Psoas muscle (tissue), 8 donors: ENCODE results near the gene KCNK1. TPM values are rescaled to one million over a fixed set of nuclear protein-coding genes. Genes with fewer than 3 reads are reported as not detected.

Source experiments
- ATAC-seq, 4 donors: fragments of 200-7000 bp; cut with Tn5 transposase; one replicate each; pipeline ENCODE4 v1.9.1; 2020; ENCODE audit warnings: moderate library complexity in 3 of 4, mild to moderate bottlenecking in 2 of 4
- DNase-seq, 2 donors: peaks; one replicate each; pipeline ENCODE4 v3.0.0-alpha.2; 2020
- H3K27ac ChIP-seq: fragments of 200-600 bp; one replicate; pipeline ENCODE4 v1.8.0; 2022
- H3K27me3 ChIP-seq, 3 donors: fragments of 200-600 bp in 1 of 3; one replicate each; pipeline versions ENCODE4 v1.6.1 to v1.8.0; 2013 to 2022; ENCODE audit warnings: low read length in 2 of 3, mild to moderate bottlenecking in 2 of 3, moderate library complexity in 1 of 3; ENCODE audit not compliant: insufficient read depth in 3 of 3
- H3K36me3 ChIP-seq, 2 donors: fragments of 200-600 bp in 1 of 2; one replicate each; pipeline versions ENCODE4 v1.6.1 to v1.8.0; 2013 to 2022; ENCODE audit warnings: low read depth in 1 of 2, mild to moderate bottlenecking in 1 of 2, moderate library complexity in 1 of 2; ENCODE audit not compliant: insufficient read depth in 1 of 2
- H3K4me1 ChIP-seq: fragments of 200-600 bp; one replicate; pipeline ENCODE4 v1.8.0; 2022
- H3K4me3 ChIP-seq: fragments of 200-600 bp; one replicate; pipeline ENCODE4 v1.8.0; 2022; ENCODE audit warnings: mild to moderate bottlenecking
- H3K9me3 ChIP-seq: fragments of 200-600 bp; one replicate; pipeline ENCODE4 v1.8.0; 2022
- CTCF ChIP-seq: fragments of 200-600 bp; IDR thresholded peaks from one replicate; pipeline ENCODE4 v1.8.0; 2022; ENCODE audit warnings: antibody characterized with exemption
- WGBS, 3 donors: extraction: QIAGEN DNeasy Blood & Tissue Kit; methylation state at CpG; one replicate each; pipeline versions ENCODE4 v1.1.6 to v1.1.7; 2013; 5-methylcytosine and 5-hydroxymethylcytosine counted together
- intact Hi-C, 2 donors: fragments of 100-400 bp; cut with DNase I; formaldehyde crosslinking; loops; one replicate each; pipeline versions ENCODE4 v1.11.0 to v1.14.2; 2022
- polyA plus RNA-seq, 3 donors: library from polyadenylated mRNA; stranded (reverse); fragments of 200-250 nt; gene quantifications; one replicate each; pipeline ENCODE4 v1.2.3, GENCODE V29; 2013
- total RNA-seq, 4 donors: library from RNA; stranded (reverse); fragmentation: NEBNext Ultra II Directional in 2 of 4; extraction: Animal tissue kit (Norgen Biotek cat#: 25700) in 2 of 4; gene quantifications; one replicate each; pipeline versions ENCODE4 v1.2.1 to v1.2.4, GENCODE V29; 2021 to 2023
- donor health status: healthy with polysubstance abuse.
- donor health status: DM: no; HTN: no; CAD: no; lungs with moderate emphysema.
- donor health status: Bipolar disorder and iron deficiency.
- donor health status: healthy.
- donor health status: DM: yes; HTN: yes; CAD: no.
- donor health status: DM: no; HTN: no; CAD: no.
- donor health status: DM: no; HTN: no; CAD: no.
- donor health status: DM: yes; HTN: yes; CAD: no.

The KCNK1 gene
- total and polyA plus RNA-seq, 7 donors: 0.14 to 0.38 (median 0.19) TPM; not detected in 1

DNA sequence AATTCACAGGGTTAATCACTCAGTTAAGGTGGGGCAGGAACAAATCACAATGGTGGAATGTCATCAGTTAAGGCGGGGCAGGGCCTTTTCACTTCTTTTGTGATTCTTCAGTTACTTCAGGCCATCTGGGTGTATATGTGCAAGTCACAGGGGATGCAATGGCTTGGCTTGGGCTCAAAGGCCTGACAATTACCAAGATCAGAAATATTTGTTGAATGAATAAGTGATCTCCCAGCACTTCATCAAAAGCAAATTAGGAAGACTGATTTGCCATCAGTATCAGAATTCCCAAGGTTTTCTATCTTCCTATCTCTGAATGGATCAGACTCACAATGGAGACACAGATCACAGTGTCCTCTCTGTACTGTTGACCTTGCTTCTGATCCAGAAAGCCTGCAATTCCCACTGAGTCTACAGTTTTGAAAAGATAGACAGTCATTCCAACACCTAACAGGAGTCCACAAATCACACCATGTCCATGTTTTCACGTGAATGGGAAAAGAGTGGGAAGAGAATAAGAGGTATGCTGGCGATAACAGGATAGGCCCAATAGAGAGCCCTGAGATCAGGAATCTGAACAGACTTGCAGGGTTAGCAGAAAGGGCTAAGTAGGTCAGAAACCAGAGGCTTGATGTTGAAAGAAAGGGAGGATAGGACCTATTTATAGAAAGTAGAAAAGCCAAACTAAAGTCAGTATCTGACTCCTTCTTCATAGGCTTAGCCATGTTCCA lies 75.3 kb downstream of the KCNK1 start:
- no peaks in the 10 kb centered on the region for H3K4me1 ChIP-seq
- ATAC-seq: no peak
- intact Hi-C loops: no loop called here
- H3K36me3 ChIP-seq: no peaks in the 10 kb centered on the region
- no peak overlapping the region for H3K27ac ChIP-seq
- no peaks in the 10 kb centered on the region for H3K9me3 ChIP-seq
- H3K4me3 ChIP-seq: no peak overlapping the region
- DNase-seq: no peak
- no peak for TF ChIP-seq CTCF
- WGBS, 3 donors: 87 to 90% (median 87%) methylated on average over 2 to 3 of the region's 3 CpGs
- peaks cover 0 to 2% (median 0%) of the 10 kb centered on the region in 3 donors for H3K27me3 ChIP-seq

- no peak for ATAC-seq
- no peak overlapping the region for H3K27ac ChIP-seq
Observed at GRCh38 chr1:233689748-233690254, 75.9 kb downstream of the KCNK1 start.

DNA sequence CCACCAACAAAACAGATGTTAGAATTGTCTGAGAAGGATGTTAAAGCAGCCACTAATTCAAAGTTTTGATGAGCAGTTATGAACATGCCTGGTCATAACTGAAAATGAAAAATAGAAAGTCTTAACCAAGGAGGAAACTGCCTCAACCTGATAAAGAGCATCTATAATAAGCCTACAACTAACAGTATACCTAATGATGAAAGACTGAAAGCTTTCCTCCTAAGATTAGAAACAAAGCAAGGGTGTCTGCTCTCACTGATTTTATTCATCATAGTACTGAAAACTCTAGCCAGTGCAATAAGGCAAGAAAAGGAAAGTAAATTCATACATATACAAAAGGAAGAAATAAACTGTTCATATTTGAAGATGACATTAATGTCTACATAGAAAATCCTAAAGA lies 82.0 kb downstream of the KCNK1 start:
- no peak for TF ChIP-seq CTCF
- no peak for DNase-seq
- Histone ChIP-seq H3K4me3 (no peak overlapping the region), H3K9me3 (no peaks in the 10 kb centered on the region), H3K4me1 (no peaks in the 10 kb centered on the region), H3K27me3 (peaks cover 0 to 3% (median 0%) of the 10 kb centered on the region in 3 donors), H3K27ac (no peak overlapping the region), H3K36me3 (no peaks in the 10 kb centered on the region)
- ATAC-seq: no peak
- intact Hi-C loops: no loop called here

More at GRCh38 chr1:233689748-233690254, 75.9 kb downstream of the KCNK1 start:
- 23 to 50% (median 29%) methylated on average over 3 of the region's 3 CpGs for WGBS, 3 donors
- no peak for DNase-seq
- no peak for TF ChIP-seq CTCF
- Histone ChIP-seq H3K4me1 (no peaks in the 10 kb centered on the region), H3K27me3 (peaks cover 0 to 2% (median 0%) of the 10 kb centered on the region in 3 donors), H3K9me3 (no peaks in the 10 kb centered on the region), H3K4me3 (no peak overlapping the region), H3K36me3 (no peaks in the 10 kb centered on the region)
- intact Hi-C loops: no loop called here

DNA sequence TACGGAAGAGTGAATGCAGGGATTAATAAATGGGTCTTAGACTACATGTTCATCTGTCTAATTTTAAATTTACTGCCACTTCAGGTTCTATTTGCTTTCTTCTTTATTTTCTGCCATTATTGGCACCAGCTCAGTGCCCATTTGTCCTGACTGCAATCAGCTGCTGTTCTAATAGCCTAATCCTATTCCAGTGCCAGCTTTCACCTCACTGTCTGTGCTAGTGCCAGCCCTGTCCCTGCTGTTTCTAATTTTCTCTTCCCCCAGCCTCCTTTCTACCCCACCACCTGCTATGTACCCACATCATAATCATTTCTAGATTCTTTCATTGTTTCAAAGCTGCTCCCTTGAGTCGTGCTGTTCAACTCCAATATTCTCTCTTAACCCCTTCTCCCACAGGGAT lies 86.4 kb downstream of the KCNK1 start:
- DNase-seq (no peak), ATAC-seq (no peak)
- peaks cover 0 to 3% (median 0%) of the 10 kb centered on the region in 3 donors for H3K27me3 ChIP-seq
- no peaks in the 10 kb centered on the region for H3K36me3 ChIP-seq
- H3K4me3 ChIP-seq: no peak overlapping the region
- no peak overlapping the region for H3K27ac ChIP-seq
- no peaks in the 10 kb centered on the region for H3K4me1 ChIP-seq
- WGBS, 3 donors: 41 to 51% (median 42%) methylated on average over 2 of the region's 2 CpGs
- intact Hi-C loops: no loop called here
- no peaks in the 10 kb centered on the region for H3K9me3 ChIP-seq
- TF ChIP-seq CTCF: no peak
